ENCODE measurements around the gene FBXO47. TPM values are rescaled to one million over a fixed set of nuclear protein-coding genes. Genes with fewer than 3 reads are reported as not detected.

The FBXO47 gene
- total RNA-seq, 1 experiment from 2014 or later = not detected

DNA sequence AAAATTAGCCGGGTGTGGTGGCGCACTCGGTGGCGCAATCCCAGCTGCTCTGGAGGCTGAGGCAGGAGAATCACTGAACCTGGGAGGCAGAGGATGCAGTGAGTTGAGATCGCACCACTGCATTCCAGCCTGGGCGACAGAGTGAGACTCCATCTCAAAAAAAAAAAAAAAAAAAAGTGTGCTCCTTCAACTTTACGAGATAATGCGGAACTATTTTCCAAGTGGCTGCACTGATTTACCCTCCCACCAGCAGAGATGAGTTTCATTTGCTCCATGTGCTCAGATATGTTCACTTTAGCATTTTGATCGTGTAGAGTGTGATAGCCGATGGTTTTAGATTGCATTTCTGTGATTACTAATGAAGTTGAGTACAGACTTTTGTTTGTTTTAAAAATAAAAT, 61.8 kb downstream of the FBXO47 start:
- no peak overlapping the region for H3K4me3 ChIP-seq (ENCODE audit: low read depth, low read length, poor library complexity, severe bottlenecking)
- no peak for DNase-seq (ENCODE audit: low spot score)
- no peak for TF ChIP-seq EZH2 (IDR thresholded peaks at IDR 0.05; ENCODE audit: borderline replicate concordance, low read depth, low read length, poor library complexity, severe bottlenecking)
- TF ChIP-seq, protein P1, sequence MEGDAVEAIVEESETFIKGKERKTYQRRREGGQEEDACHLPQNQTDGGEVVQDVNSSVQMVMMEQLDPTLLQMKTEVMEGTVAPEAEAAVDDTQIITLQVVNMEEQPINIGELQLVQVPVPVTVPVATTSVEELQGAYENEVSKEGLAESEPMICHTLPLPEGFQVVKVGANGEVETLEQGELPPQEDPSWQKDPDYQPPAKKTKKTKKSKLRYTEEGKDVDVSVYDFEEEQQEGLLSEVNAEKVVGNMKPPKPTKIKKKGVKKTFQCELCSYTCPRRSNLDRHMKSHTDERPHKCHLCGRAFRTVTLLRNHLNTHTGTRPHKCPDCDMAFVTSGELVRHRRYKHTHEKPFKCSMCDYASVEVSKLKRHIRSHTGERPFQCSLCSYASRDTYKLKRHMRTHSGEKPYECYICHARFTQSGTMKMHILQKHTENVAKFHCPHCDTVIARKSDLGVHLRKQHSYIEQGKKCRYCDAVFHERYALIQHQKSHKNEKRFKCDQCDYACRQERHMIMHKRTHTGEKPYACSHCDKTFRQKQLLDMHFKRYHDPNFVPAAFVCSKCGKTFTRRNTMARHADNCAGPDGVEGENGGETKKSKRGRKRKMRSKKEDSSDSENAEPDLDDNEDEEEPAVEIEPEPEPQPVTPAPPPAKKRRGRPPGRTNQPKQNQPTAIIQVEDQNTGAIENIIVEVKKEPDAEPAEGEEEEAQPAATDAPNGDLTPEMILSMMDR (conservative IDR thresholded peaks at IDR 0.05; ENCODE audit: low read depth, low read length) = no peak
- no peak overlapping the region for H3K27ac ChIP-seq (ENCODE audit: low read depth, low read length, poor library complexity, severe bottlenecking)
- intact Hi-C loops (cut with micrococcal nuclease; ENCODE audit: unreplicated experiment) = no loop called here
- POLR2A ChIA-PET (ENCODE audit: low non-redundant PET) = no interaction called here
- H3K36me3 ChIP-seq (ENCODE audit: insufficient read depth, low read length, poor library complexity, severe bottlenecking) = no peaks in the 10 kb centered on the region
- no peaks in the 10 kb centered on the region for H3K9me3 ChIP-seq (ENCODE audit: low read depth, low read length, poor library complexity, severe bottlenecking)
- no TSS peak for BruUV-seq (replicated peaks)
- CTCF ChIA-PET = no interaction called here
- no peaks in the 10 kb centered on the region for H3K4me1 ChIP-seq (ENCODE audit: insufficient read depth, low read length, poor library complexity, severe bottlenecking)
- H3K27me3 ChIP-seq (replicated peaks; ENCODE audit: insufficient read depth, low read depth, low read length, poor library complexity) = no peaks in the 10 kb centered on the region

- Histone ChIP-seq H3K27me3 (replicated peaks; ENCODE audit: insufficient read depth, low read depth, low read length, poor library complexity) (no peaks in the 10 kb centered on the region), H3K27ac (ENCODE audit: low read depth, low read length, poor library complexity, severe bottlenecking) (no peak overlapping the region), H3K4me3 (ENCODE audit: low read depth, low read length, poor library complexity, severe bottlenecking) (no peak overlapping the region), H3K36me3 (ENCODE audit: insufficient read depth, low read length, poor library complexity, severe bottlenecking) (no peaks in the 10 kb centered on the region), H3K4me1 (ENCODE audit: insufficient read depth, low read length, poor library complexity, severe bottlenecking) (no peaks in the 10 kb centered on the region), H3K9me3 (ENCODE audit: low read depth, low read length, poor library complexity, severe bottlenecking) (no peaks in the 10 kb centered on the region)
- no peak for TF ChIP-seq EZH2 (IDR thresholded peaks at IDR 0.05; ENCODE audit: borderline replicate concordance, low read depth, low read length, poor library complexity, severe bottlenecking)
- TF ChIP-seq, protein P1 (conservative IDR thresholded peaks at IDR 0.05; ENCODE audit: low read depth, low read length) = no peak
- ChIA-PET POLR2A (ENCODE audit: low non-redundant PET) (no interaction called here), CTCF (no interaction called here)
- no TSS peak for BruUV-seq (replicated peaks)
- DNase-seq (ENCODE audit: low spot score) = no peak
- intact Hi-C loops (cut with micrococcal nuclease; ENCODE audit: unreplicated experiment) = no loop called here
Observed at GRCh38 chr17:38904892-38905291, 62.3 kb downstream of the FBXO47 start.

DNA sequence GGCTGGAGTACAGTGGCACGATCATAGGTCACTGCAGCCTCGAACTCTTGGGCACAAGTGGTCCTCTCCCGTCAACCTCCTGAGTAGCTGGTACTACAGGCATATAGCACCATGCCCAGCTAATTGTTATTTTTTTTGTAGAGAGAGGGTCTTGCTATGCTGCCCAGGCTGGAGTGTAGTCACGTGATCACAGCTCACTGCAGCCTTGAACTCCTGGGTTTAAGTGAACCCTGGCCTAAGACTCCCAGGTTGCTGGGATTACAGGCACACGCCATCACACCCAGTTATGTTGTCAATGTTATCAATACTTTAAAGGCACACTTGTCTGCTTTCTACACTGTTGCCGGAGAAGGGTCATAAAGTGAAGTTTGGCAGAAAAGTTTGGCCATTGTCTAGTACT, 63.8 kb downstream of the FBXO47 start:
- ChIA-PET CTCF (interaction anchor here (0.5 kb wide), 1 partner anchor 38 kb away, joined by 13 read pairs; no protein-coding TSS in a partner anchor), POLR2A (ENCODE audit: low non-redundant PET) (no interaction called here)
- TF ChIP-seq EZH2 (IDR thresholded peaks at IDR 0.05; ENCODE audit: borderline replicate concordance, low read depth, low read length, poor library complexity, severe bottlenecking) = no peak
- TF ChIP-seq, protein P1 (conservative IDR thresholded peaks at IDR 0.05; ENCODE audit: low read depth, low read length) = no peak
- intact Hi-C loops (cut with micrococcal nuclease; ENCODE audit: unreplicated experiment) = no loop called here
- BruUV-seq (replicated peaks) = no TSS peak
- H3K36me3 ChIP-seq (ENCODE audit: insufficient read depth, low read length, poor library complexity, severe bottlenecking) = no peaks in the 10 kb centered on the region
- no peaks in the 10 kb centered on the region for H3K4me1 ChIP-seq (ENCODE audit: insufficient read depth, low read length, poor library complexity, severe bottlenecking)
- H3K4me3 ChIP-seq (ENCODE audit: low read depth, low read length, poor library complexity, severe bottlenecking) = no peak overlapping the region
- no peak for DNase-seq (ENCODE audit: low spot score)
- no peaks in the 10 kb centered on the region for H3K9me3 ChIP-seq (ENCODE audit: low read depth, low read length, poor library complexity, severe bottlenecking)
- no peaks in the 10 kb centered on the region for H3K27me3 ChIP-seq (replicated peaks; ENCODE audit: insufficient read depth, low read depth, low read length, poor library complexity)
- no peak overlapping the region for H3K27ac ChIP-seq (ENCODE audit: low read depth, low read length, poor library complexity, severe bottlenecking)

All from A673 (cell line).